Loucy (cell line): ENCODE data around the gene XRN2.

ENCODE experiments used
- H2AFZ ChIP-seq: fragments of 200-600 bp; sonication (generic); 2 replicates; pipeline ENCODE4 v1.6.0; 2016; ENCODE audit warnings: antibody characterized with exemption, mild to moderate bottlenecking, low read length, moderate library complexity
- H3F3A ChIP-seq: fragments of 200-600 bp; 2 replicates; pipeline ENCODE4 v1.6.0; 2016; ENCODE audit warnings: antibody characterized with exemption, low read depth, mild to moderate bottlenecking
- H3K27me3 ChIP-seq: fragments of 200-600 bp; sonication (generic); 2 replicates; pipeline ENCODE4 v1.6.1; 2014; ENCODE audit warnings: low read length, mild to moderate bottlenecking; ENCODE audit not compliant: insufficient read depth, poor library complexity, severe bottlenecking
- H3K36me3 ChIP-seq: fragments of 200-600 bp; sonication (generic); 2 replicates; pipeline ENCODE4 v1.6.1; 2016; ENCODE audit warnings: low read length; ENCODE audit not compliant: insufficient read depth
- H3K4me1 ChIP-seq: fragments of 200-600 bp; sonication (generic); 2 replicates; pipeline ENCODE4 v1.5.1; 2014; ENCODE audit warnings: low read length, mild to moderate bottlenecking; ENCODE audit not compliant: insufficient read depth, poor library complexity, severe bottlenecking
- H3K4me2 ChIP-seq: fragments of 200-600 bp; sonication (generic); 2 replicates; pipeline ENCODE4 v1.6.0; 2014; ENCODE audit warnings: antibody characterized with exemption, low read length, low read depth, mild to moderate bottlenecking; ENCODE audit not compliant: poor library complexity, severe bottlenecking
- H3K4me3 ChIP-seq: fragments of 200-600 bp; sonication (generic); 2 replicates; pipeline ENCODE4 v1.5.1; 2014; ENCODE audit warnings: low read length, mild to moderate bottlenecking, mixed read lengths; ENCODE audit not compliant: poor library complexity, severe bottlenecking
- H3K79me2 ChIP-seq: fragments of 200-600 bp; sonication (generic); 2 replicates; pipeline ENCODE4 v1.6.1; 2014; ENCODE audit warnings: low read length; ENCODE audit not compliant: insufficient read depth
- H3K9ac ChIP-seq: fragments of 200-600 bp; sonication (generic); 2 replicates; pipeline ENCODE4 v1.6.0; 2014; ENCODE audit warnings: mild to moderate bottlenecking, low read depth, low read length, moderate library complexity; ENCODE audit not compliant: poor library complexity, severe bottlenecking
- H3K9me2 ChIP-seq: fragments of 200-600 bp; sonication (generic); replicated peaks from 2 replicates; pipeline ENCODE4 v1.6.1; 2016; ENCODE audit warnings: low read depth, low read length, mixed read lengths
- H3K9me3 ChIP-seq: fragments of 200-600 bp; sonication (generic); 2 replicates; pipeline ENCODE4 v1.6.1; 2014; ENCODE audit warnings: mild to moderate bottlenecking, antibody characterized with exemption, low read length, low read depth; ENCODE audit not compliant: insufficient read depth
- H4K20me1 ChIP-seq: fragments of 200-600 bp; sonication (generic); 2 replicates; pipeline ENCODE4 v1.6.0; 2014; ENCODE audit warnings: antibody characterized with exemption, low read length, mild to moderate bottlenecking; ENCODE audit not compliant: insufficient read depth, poor library complexity, severe bottlenecking
- EZH2phosphoT487 ChIP-seq: fragments of 200-600 bp; IDR thresholded peaks from 2 replicates; pipeline ENCODE4 v1.6.1; 2018; ENCODE audit warnings: antibody characterized with exemption, mild to moderate bottlenecking, moderate library complexity, borderline replicate concordance
- TF ChIP-seq, protein P1 (sequence below): fragments of 200-600 bp; sonication (generic); conservative IDR thresholded peaks from 2 replicates; pipeline ENCODE4 v1.5.1; 2014; ENCODE audit warnings: mild to moderate bottlenecking, antibody characterized with exemption, low read length

The XRN2 gene

DNA sequence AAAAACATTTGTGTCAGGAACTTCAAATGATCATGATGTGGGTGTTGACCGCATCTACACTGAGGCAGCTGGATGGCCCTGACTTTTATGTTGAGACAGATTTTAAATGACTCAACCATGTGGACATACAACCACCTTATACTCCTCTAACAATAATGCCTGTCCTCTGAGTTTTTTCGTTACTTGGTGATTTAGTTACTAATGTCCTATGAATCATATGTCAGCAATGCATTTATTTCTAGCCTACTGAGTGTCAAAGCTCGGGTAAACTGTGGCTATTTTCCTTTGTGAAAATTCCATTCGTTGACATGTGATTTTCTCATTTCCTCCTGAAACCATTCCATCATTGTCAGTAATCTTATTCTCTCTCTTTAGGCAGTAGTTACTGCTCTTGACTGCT is 133.1 kb downstream of the XRN2 start:
- Histone ChIP-seq H2AFZ (no peak overlapping the region), H3K36me3 (no peaks in the 10 kb centered on the region), H3K4me2 (no peak overlapping the region), H3K27me3 (no peaks in the 10 kb centered on the region), H4K20me1 (no peaks in the 10 kb centered on the region), H3K4me3 (no peak overlapping the region), H3K79me2 (no peaks in the 10 kb centered on the region), H3K4me1 (no peaks in the 10 kb centered on the region), H3K9me2 (no peaks in the 10 kb centered on the region), H3K9ac (no peak overlapping the region), H3F3A (no peaks in the 10 kb centered on the region), H3K9me3 (no peaks in the 10 kb centered on the region)
- TF ChIP-seq, protein P1, sequence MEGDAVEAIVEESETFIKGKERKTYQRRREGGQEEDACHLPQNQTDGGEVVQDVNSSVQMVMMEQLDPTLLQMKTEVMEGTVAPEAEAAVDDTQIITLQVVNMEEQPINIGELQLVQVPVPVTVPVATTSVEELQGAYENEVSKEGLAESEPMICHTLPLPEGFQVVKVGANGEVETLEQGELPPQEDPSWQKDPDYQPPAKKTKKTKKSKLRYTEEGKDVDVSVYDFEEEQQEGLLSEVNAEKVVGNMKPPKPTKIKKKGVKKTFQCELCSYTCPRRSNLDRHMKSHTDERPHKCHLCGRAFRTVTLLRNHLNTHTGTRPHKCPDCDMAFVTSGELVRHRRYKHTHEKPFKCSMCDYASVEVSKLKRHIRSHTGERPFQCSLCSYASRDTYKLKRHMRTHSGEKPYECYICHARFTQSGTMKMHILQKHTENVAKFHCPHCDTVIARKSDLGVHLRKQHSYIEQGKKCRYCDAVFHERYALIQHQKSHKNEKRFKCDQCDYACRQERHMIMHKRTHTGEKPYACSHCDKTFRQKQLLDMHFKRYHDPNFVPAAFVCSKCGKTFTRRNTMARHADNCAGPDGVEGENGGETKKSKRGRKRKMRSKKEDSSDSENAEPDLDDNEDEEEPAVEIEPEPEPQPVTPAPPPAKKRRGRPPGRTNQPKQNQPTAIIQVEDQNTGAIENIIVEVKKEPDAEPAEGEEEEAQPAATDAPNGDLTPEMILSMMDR, result no peak
- TF ChIP-seq EZH2phosphoT487, result no peak

DNA sequence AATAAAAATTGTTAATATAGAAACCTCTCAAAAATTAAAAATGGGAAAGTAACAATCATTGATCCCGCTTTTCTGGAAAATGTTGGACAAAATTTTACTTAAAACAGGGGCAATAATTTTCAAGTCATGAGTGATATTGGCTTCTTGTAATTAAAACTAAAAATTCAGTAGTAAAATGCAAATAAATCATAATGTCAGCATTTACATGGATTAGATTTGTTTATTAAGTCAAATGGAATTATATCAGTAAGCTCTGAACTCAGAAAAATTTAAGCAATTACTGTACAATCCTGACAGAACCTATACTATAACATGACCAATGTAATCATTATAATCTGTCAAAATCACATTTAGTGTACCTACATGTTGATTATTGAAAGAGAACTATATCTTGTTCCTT is 134.1 kb downstream of the XRN2 start:
- no peaks in the 10 kb centered on the region for H3F3A ChIP-seq
- H3K9me3 ChIP-seq, result no peaks in the 10 kb centered on the region
- no peaks in the 10 kb centered on the region for H4K20me1 ChIP-seq
- no peak overlapping the region for H3K9ac ChIP-seq
- H2AFZ ChIP-seq, result no peak overlapping the region
- no peaks in the 10 kb centered on the region for H3K36me3 ChIP-seq
- no peak for TF ChIP-seq EZH2phosphoT487
- TF ChIP-seq, protein P1, result no peak
- no peak overlapping the region for H3K4me2 ChIP-seq
- H3K4me1 ChIP-seq, result no peaks in the 10 kb centered on the region
- no peaks in the 10 kb centered on the region for H3K27me3 ChIP-seq
- no peaks in the 10 kb centered on the region for H3K79me2 ChIP-seq
- H3K4me3 ChIP-seq, result no peak overlapping the region
- H3K9me2 ChIP-seq, result no peaks in the 10 kb centered on the region

DNA sequence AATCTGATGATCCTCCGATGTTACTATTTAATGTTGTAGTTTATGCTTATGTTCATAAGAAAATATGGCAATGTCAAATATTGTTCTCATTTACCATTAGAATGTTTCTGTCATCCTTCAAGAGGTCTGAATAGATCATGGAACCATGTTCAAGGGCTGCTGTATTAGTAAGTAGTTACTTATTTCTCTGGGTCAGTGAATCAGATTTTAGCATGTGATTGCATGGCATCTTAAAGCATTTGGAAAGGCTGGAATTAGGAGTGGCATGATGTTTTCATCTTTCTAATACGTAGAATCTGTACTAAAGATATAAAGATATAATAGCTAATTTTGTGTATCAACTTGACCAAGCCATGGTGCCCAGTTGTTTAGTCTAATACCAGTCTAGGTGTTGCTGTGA is 134.7 kb downstream of the XRN2 start:
- no peaks in the 10 kb centered on the region for H4K20me1 ChIP-seq
- H3K4me2 ChIP-seq, result no peak overlapping the region
- no peak overlapping the region for H3K9ac ChIP-seq
- H3K4me1 ChIP-seq, result no peaks in the 10 kb centered on the region
- TF ChIP-seq, protein P1, result no peak
- no peak for TF ChIP-seq EZH2phosphoT487
- H3K79me2 ChIP-seq, result no peaks in the 10 kb centered on the region
- no peak overlapping the region for H2AFZ ChIP-seq
- no peaks in the 10 kb centered on the region for H3K36me3 ChIP-seq
- no peaks in the 10 kb centered on the region for H3K9me2 ChIP-seq
- H3K4me3 ChIP-seq, result no peak overlapping the region
- H3F3A ChIP-seq, result no peaks in the 10 kb centered on the region
- no peaks in the 10 kb centered on the region for H3K9me3 ChIP-seq
- no peaks in the 10 kb centered on the region for H3K27me3 ChIP-seq
